Activated T-cell treated with anti-CD3 and anti-CD28 coated beads, Interleukin-2, amount 50 U/mL, for 4 hours (primary cell): ENCODE measurements around the gene CCM2L. TPM values are rescaled to one million over a fixed set of nuclear protein-coding genes. Genes with fewer than 3 reads are reported as not detected.
"Not testable (repeated sequence)": the region's sequence is repeated elsewhere in the genome, so short reads cannot be mapped to it uniquely, and the experiment has no call there.

Experiments used
- ATAC-seq, 2 donors: fragments of 200-7000 bp; cut with Tn5 transposase; one replicate each; pipeline ENCODE4 v1.10.0; 2021
- DNase-seq: peaks from one replicate; pipeline ENCODE4 v3.0.0-alpha.2; 2020
- H3K27me3 Mint-ChIP-seq: one replicate; pipeline ENCODE4 v1.8.0; 2021; ENCODE audit warnings: low read depth, mixed read lengths
- H3K36me3 Mint-ChIP-seq: one replicate; pipeline ENCODE4 v1.8.0; 2022; ENCODE audit warnings: mixed read lengths; ENCODE audit not compliant: insufficient read depth
- H3K4me1 Mint-ChIP-seq: one replicate; pipeline ENCODE4 v1.8.0; 2021; ENCODE audit warnings: low read depth, mixed read lengths
- H3K4me3 Mint-ChIP-seq: one replicate; pipeline ENCODE4 v1.8.0; 2021; ENCODE audit warnings: mild to moderate bottlenecking, moderate library complexity, mixed read lengths
- H3K9me3 Mint-ChIP-seq: one replicate; pipeline ENCODE4 v1.8.0; 2021; ENCODE audit warnings: mixed read lengths
- total RNA-seq, 3 donors: library from RNA; stranded (reverse); gene quantifications; one replicate each; pipeline ENCODE4 v1.2.1, GENCODE V29; 2021

The CCM2L gene
- total RNA-seq, 3 donors from 2014 or later: not detected

DNA sequence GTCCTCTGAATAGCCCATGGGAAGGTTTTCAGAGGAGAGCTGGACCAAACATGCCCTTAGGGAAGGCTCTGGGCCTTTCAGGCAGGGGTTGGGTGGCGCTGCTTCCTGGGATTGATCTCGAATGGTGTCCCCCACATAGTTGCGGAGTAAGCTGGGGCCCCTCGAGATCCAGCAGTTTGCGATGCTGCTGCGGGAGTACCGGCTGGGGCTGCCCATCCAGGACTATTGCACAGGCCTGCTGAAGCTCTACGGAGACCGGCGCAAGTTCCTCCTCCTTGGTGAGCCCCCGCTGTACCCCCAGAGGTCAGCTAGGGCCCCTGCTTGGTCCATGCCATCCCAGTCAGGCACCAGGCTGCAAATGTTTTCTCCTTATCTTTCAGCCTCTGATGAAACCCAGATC, 19.3 kb downstream of the CCM2L start:
- Mint-ChIP-seq H3K4me1 (no peaks in the 10 kb centered on the region), H3K4me3 (no peak overlapping the region), H3K36me3 (no peaks in the 10 kb centered on the region), H3K27me3 (peaks cover 25% of the 10 kb centered on the region), H3K9me3 (no peaks in the 10 kb centered on the region)
- ATAC-seq: no peak
- DNase-seq: no peak

DNA sequence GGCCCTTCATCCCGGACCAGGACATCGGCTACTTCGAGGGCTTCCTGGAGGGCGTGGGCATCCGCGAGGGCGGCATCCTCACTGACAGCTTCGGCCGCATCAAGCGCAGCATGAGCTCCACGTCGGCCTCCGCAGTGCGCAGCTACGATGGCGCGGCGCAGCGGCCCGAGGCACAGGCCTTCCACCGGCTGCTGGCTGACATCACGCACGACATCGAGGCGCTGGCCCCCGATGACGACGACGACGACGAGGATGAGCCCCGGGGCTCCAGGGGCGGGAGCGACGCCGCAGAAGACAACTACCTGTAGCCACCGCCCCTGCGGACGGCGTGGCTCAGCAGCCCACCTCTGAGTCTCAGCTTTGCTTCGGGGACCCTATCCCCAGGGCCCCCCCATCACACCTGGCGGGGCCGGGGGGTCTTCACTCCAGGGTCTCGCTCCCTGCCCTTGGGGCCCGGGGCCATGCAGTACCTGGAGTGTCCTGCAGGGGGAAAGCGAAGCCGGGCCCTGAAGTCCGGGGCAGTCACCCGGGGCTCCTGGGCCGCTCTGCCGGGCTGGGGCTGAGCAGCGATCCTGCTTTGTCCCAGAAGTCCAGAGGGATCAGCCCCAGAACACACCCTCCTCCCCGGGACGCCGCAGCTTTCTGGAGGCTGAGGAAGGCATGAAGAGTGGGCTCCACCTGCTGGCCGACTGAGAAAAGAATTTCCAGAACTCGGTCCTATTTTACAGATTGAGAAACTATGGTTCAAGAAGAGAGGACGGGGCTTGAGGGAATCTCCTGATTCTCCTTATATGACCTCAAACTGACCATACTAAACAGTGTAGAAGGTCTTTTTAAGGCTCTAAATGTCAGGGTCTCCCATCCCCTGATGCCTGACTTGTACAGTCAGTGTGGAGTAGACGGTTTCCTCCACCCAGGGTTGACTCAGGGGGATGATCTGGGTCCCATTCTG, 21.0 kb downstream of the CCM2L start:
- peak overlapping the region; percentile 37 for H3K4me3 Mint-ChIP-seq
- no peaks in the 10 kb centered on the region for H3K4me1 Mint-ChIP-seq
- peaks cover 33% of the 10 kb centered on the region for H3K27me3 Mint-ChIP-seq
- ATAC-seq (peak; percentile 73 to 79), DNase-seq (peak; percentile 47)
- H3K36me3 Mint-ChIP-seq: no peaks in the 10 kb centered on the region
- H3K9me3 Mint-ChIP-seq: no peaks in the 10 kb centered on the region

GRCh38 chr20:32033316-32033715, 23.1 kb downstream of the CCM2L start:
- Mint-ChIP-seq H3K36me3 (no peaks in the 10 kb centered on the region), H3K4me1 (no peaks in the 10 kb centered on the region), H3K27me3 (peaks cover 43% of the 10 kb centered on the region), H3K4me3 (no peak overlapping the region), H3K9me3 (no peaks in the 10 kb centered on the region)
- ATAC-seq (no peak), DNase-seq (no peak)

GRCh38 chr20:32033721-32034120, 23.5 kb downstream of the CCM2L start:
- DNase-seq, H3K36me3 Mint-ChIP-seq, ATAC-seq, H3K4me1 Mint-ChIP-seq, H3K9me3 Mint-ChIP-seq, H3K4me3 Mint-ChIP-seq: not testable (repeated sequence)
- peaks cover 43% of the 10 kb centered on the region for H3K27me3 Mint-ChIP-seq

DNA sequence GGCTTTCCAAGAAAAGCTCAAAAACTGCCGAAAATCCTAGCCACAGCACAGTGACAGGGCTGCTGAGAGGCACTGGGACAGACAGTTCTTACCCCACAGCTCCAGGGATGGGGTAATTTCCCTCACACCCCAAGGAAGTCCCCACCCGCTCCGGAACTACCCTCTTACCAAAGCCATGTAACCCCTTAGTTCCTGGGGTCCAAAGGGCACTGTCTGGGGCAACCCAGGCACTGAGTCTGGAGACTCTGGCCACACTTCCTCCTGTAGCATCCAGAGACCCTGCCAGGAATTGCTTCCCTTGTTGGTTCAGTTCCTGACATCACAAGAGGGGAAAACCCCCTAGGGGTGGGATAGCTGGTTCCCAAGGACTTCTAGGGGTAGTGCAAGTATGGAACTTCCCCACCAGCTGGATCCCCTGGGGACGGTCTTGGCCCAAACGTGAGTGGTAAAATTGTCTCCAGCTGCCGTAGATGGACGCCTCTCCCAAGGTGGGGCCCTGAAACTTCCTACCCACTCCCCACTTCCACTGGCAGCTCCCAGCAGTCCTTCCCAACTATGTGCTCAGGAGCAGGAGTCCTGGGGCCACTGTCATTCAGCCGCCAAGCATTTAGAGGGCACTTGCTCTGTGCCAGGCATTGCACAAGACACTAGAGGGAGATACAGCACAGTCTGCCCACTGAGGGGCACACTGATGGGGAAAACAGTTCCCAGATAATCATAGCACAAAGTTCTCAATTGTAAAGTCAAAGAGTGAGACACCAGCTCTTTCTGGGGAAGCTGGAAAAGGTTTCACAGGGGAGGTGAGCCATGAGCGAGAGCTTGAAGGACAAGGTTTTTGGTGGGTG, 24.6 kb downstream of the CCM2L start:
- no peaks in the 10 kb centered on the region for H3K9me3 Mint-ChIP-seq
- DNase-seq (no peak), ATAC-seq (no peak)
- H3K36me3 Mint-ChIP-seq: no peaks in the 10 kb centered on the region
- no peak overlapping the region for H3K4me3 Mint-ChIP-seq
- H3K4me1 Mint-ChIP-seq: no peaks in the 10 kb centered on the region
- peaks cover 48% of the 10 kb centered on the region for H3K27me3 Mint-ChIP-seq

- DNase-seq (no peak), ATAC-seq (no peak)
- no peaks in the 10 kb centered on the region for H3K9me3 Mint-ChIP-seq
- peaks cover 48% of the 10 kb centered on the region for H3K27me3 Mint-ChIP-seq
- no peaks in the 10 kb centered on the region for H3K4me1 Mint-ChIP-seq
- H3K36me3 Mint-ChIP-seq: no peaks in the 10 kb centered on the region
- H3K4me3 Mint-ChIP-seq: no peak overlapping the region
These were observed 25.2 kb downstream of the CCM2L start for GRCh38 chr20:32035426-32035779.

DNA sequence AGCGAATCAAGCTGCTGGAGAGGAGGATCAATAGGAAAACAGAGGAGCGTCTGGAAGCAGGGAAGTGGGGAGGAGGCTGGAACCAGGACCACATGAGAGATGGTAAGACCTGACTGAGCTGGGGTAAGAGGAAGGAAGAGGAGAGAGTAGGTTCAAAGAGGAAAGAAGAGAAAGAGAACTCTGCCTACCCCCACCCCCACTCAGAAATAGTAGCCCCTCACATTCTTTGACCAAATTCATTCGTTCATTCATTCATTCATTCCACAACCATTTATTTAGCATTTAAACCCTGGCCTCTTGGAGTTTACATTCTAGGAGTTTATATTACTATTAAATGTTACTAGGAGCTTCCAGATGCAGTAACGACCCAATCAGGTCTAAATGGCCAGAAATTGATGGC, 26.0 kb downstream of the CCM2L start:
- H3K4me3 Mint-ChIP-seq: no peak overlapping the region
- H3K4me1 Mint-ChIP-seq: no peaks in the 10 kb centered on the region
- no peak for DNase-seq
- H3K9me3 Mint-ChIP-seq: no peaks in the 10 kb centered on the region
- peaks cover 54% of the 10 kb centered on the region for H3K27me3 Mint-ChIP-seq
- H3K36me3 Mint-ChIP-seq: no peaks in the 10 kb centered on the region
- ATAC-seq: no peak

GRCh38 chr20:32036716-32037485, 26.7 kb downstream of the CCM2L start:
- ATAC-seq (no peak), DNase-seq (no peak)
- no peaks in the 10 kb centered on the region for H3K9me3 Mint-ChIP-seq
- H3K4me3 Mint-ChIP-seq: no peak overlapping the region
- no peaks in the 10 kb centered on the region for H3K4me1 Mint-ChIP-seq
- peaks cover 57% of the 10 kb centered on the region for H3K27me3 Mint-ChIP-seq
- no peaks in the 10 kb centered on the region for H3K36me3 Mint-ChIP-seq

DNA sequence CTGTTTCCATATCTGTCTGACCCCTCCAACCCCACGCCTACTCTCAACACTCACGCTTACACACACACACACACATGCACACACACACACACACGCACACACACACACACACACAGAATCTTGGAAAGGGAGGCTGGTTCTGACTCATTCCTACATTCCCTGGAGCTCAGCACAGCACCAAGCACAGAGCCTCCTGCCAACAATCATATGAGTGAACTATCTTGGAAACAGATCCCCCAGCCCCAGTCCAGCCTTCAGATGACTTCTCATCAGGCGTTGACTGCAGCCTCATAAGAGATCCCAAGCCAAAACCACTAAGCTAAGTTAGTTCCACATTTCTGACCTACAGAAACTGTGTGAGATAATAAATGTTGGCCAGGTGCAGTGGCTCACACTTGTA, 27.7 kb downstream of the CCM2L start:
- H3K4me1 Mint-ChIP-seq: no peaks in the 10 kb centered on the region
- no peak for DNase-seq
- H3K36me3 Mint-ChIP-seq: no peaks in the 10 kb centered on the region
- no peak for ATAC-seq
- H3K4me3 Mint-ChIP-seq: no peak overlapping the region
- H3K9me3 Mint-ChIP-seq: no peaks in the 10 kb centered on the region
- H3K27me3 Mint-ChIP-seq: peaks cover 62% of the 10 kb centered on the region

GRCh38 chr20:32040142-32040953, 30.1 kb downstream of the CCM2L start:
- Mint-ChIP-seq H3K27me3 (peaks cover 59% of the 10 kb centered on the region), H3K4me3 (no peak overlapping the region), H3K9me3 (no peaks in the 10 kb centered on the region), H3K4me1 (no peaks in the 10 kb centered on the region), H3K36me3 (no peaks in the 10 kb centered on the region)
- ATAC-seq (no peak), DNase-seq (no peak)

DNA sequence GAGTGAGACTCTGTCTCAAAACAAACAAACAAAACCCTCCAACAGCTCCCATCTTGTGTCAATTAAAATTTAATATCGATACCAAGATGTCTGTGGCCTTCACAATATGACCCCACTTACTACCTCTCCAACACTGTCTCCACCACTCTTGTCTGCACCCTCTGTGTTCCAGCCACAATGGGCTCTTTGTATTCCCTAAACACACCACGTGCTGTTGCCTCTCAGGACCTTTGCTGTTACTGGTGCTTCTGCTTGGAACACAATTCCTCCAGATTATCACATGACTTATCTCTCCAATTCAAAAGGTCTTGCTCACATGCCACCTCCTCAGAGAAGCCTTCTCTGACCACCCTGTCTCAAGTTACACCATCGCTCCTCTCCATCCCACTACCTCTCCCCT, 35.8 kb downstream of the CCM2L start:
- Mint-ChIP-seq H3K4me3 (no peak overlapping the region), H3K36me3 (no peaks in the 10 kb centered on the region), H3K4me1 (peaks cover 4% of the 10 kb centered on the region), H3K9me3 (no peaks in the 10 kb centered on the region), H3K27me3 (peaks cover 74% of the 10 kb centered on the region)
- DNase-seq (no peak), ATAC-seq (no peak)

DNA sequence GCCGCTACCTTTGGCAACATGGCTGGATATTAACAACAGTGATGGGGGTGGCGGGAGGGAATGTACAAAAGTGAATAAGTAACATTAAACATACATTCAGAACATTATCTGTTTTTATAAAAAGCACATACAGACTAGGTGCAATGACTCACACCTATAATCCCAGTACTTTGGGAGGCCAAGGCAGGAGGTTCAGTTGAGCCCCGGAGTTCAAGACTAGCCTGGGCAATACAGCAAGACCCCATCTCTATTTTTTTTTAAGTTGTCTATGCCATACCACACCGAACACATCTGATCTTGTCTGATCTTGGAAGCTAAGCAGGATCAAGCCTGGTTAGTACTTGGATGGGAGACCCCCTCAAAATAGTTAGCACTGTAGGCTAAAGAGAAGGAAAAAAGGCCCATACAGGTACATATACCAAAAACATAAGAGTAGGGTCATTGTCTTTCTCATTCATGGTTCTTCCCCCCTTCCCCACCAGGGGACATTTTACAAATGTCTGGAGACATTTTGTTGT, 40.1 kb downstream of the CCM2L start:
- H3K9me3 Mint-ChIP-seq: no peaks in the 10 kb centered on the region
- no peak overlapping the region for H3K4me3 Mint-ChIP-seq
- ATAC-seq (no peak), DNase-seq (no peak)
- peaks cover 77% of the 10 kb centered on the region for H3K27me3 Mint-ChIP-seq
- H3K36me3 Mint-ChIP-seq: no peaks in the 10 kb centered on the region
- peaks cover 19% of the 10 kb centered on the region for H3K4me1 Mint-ChIP-seq

DNA sequence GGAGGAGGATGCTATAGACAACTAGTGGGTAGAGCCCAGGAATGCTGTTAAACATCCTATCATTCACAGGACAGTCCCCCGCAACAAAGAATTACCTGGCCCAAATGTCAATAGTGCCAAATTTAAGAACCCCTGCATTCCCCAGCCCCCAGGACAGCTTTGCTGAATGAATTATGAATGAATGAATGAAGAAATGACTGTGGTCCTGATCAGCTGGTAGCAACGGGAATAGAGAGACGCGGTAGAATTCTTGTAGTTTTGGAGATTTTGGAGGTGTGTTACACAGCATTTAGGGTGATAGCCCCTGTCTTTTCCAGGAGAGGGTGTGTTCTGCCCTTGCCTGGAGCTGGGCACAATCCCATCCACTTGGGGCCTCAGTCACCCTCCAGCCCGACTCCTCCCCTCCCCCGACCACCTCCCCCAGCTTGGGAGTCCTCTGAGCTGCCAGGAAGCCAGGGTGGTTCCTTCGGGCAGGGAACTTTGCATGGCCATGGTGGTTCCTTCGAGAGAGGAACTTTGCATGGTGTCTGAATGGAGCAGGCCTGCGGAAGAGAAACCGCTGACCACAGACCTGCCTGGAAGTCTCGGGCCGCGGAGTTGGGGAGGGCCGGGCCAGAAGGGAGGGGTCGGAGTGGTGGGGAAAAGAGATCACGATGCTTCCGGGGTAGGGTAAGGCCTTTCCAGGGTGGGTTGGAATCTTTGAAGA, 40.8 kb downstream of the CCM2L start:
- Mint-ChIP-seq H3K27me3 (peaks cover 77% of the 10 kb centered on the region), H3K36me3 (no peaks in the 10 kb centered on the region), H3K4me3 (peak overlapping the region; percentile 65), H3K9me3 (no peaks in the 10 kb centered on the region), H3K4me1 (peaks cover 19% of the 10 kb centered on the region)
- ATAC-seq (peak in 1 of 2 donors; percentile 23), DNase-seq (no peak)
